NCI-H2196 (cell line): ENCODE data around the gene ZNF839.
A peak's percentile ranks its signal among the peaks of the same experiment; 100 is the strongest.
"Not testable (repeated sequence)": the region's sequence is repeated elsewhere in the genome, so short reads cannot be mapped to it uniquely, and the experiment has no call there.

Experiments used
- DNase-seq: peaks from one replicate; lab custom pipeline; 2025; ENCODE audit not compliant: unreplicated experiment; lab: John Stamatoyannopoulos, UW

ZNF839 gene

GRCh38 chr14:102304611-102305506 lies 14.7 kb upstream of the ZNF839 start, which contains the start of gene MOK:
Gene MOK (minus strand): TSS chr14:102305164. CDS start chr14:102304968, 196 bp downstream.
- DNase-seq = peak; percentile 82

GRCh38 chr14:102314242-102315011 lies 5.1 kb upstream of the ZNF839 start:
- peak; percentile 44 for DNase-seq

- no peak for DNase-seq
These were observed 4.4 kb upstream of the ZNF839 start for GRCh38 chr14:102315121-102315520.

GRCh38 chr14:102316338-102316742 lies 3.2 kb upstream of the ZNF839 start:
- peak; percentile 0 for DNase-seq

GRCh38 chr14:102316743-102317563 lies 2.6 kb upstream of the ZNF839 start:
- DNase-seq = peak; percentile 65

- peak; percentile 11 for DNase-seq
These were observed 1.8 kb upstream of the ZNF839 start for GRCh38 chr14:102317564-102318248.

GRCh38 chr14:102318781-102319276 lies 717 bp upstream of the ZNF839 start:
- no peak for DNase-seq

GRCh38 chr14:102320033-102320660 lies 601 bp downstream of the ZNF839 start:
- no peak for DNase-seq

- no peak for DNase-seq
These were observed 1.3 kb downstream of the ZNF839 start for GRCh38 chr14:102320671-102321455.

GRCh38 chr14:102321456-102322422 lies 2.2 kb downstream of the ZNF839 start:
- no peak for DNase-seq

GRCh38 chr14:102323102-102323501 lies 3.6 kb downstream of the ZNF839 start:
- peak; percentile 41 for DNase-seq

GRCh38 chr14:102325791-102326345 lies 6.3 kb downstream of the ZNF839 start:
- DNase-seq = no peak

GRCh38 chr14:102326583-102326982 lies 7.0 kb downstream of the ZNF839 start:
- no peak for DNase-seq

GRCh38 chr14:102329381-102329780 lies 9.8 kb downstream of the ZNF839 start:
- not testable (repeated sequence) for DNase-seq

- no peak for DNase-seq
These were observed 11.3 kb downstream of the ZNF839 start for GRCh38 chr14:102330806-102331205.

- no peak for DNase-seq
These were observed 13.8 kb downstream of the ZNF839 start for GRCh38 chr14:102333390-102333789.
